GM12878 (cell line): Measurements from ENCODE around the gene GNPTAB. TPM values are rescaled to one million over a fixed set of nuclear protein-coding genes. Genes with fewer than 3 reads are reported as not detected.

Source experiments
- ATAC-seq: fragments of 200-7000 bp; cut with Tn5 transposase; 3 replicates; pipeline ENCODE4 v1.9.1; 2020; ENCODE audit warnings: mild to moderate bottlenecking, moderate library complexity
- BruUV-seq: library from RNA; stranded (reverse); fragments of 400-500 nt; replicated peaks from 2 replicates; lab custom pipeline; 2021; lab: Mats Ljungman, UMichigan
- CTCF ChIA-PET: fragments of 300-600 bp; sonication (Branson Sonifier 250); formaldehyde crosslinking; extraction: SDS; loops from one replicate; lab custom pipeline; 2021; ENCODE audit warnings: inconsistent platforms; lab: Yijun Ruan, JAX
- POLR2A ChIA-PET: fragments of 350-600 bp; formaldehyde crosslinking; extraction: SDS; loops from one replicate; lab custom pipeline; 2021; ENCODE audit warnings: inconsistent platforms; lab: Charles Lee
- RAD21 ChIA-PET: fragments of 300-600 bp; sonication (Branson Sonifier 250); formaldehyde crosslinking; loops from one replicate; lab custom pipeline; 2023; ENCODE audit warnings: antibody characterized with exemption; ENCODE audit not compliant: unreplicated experiment; lab: Charles Lee
- SMC1A ChIA-PET: fragments of 300-600 bp; sonication (Branson Sonifier 250); formaldehyde crosslinking; loops from one replicate; lab custom pipeline; 2023; ENCODE audit not compliant: unreplicated experiment, uncharacterized antibody; lab: Charles Lee
- DNase-seq: peaks from one replicate; pipeline ENCODE4 v3.0.0-alpha.2; 2011; ENCODE audit warnings: low read depth, low spot score
- FAIRE-seq: peaks from 3 replicates; lab custom pipeline; 2011; peaks lifted over from hg19 to GRCh38; lab: Jason Lieb, UNC
- H2AFZ ChIP-seq: 2 replicates; pipeline ENCODE4 v1.6.0; 2011; ENCODE audit warnings: low read depth, low read length, control low read depth; ENCODE audit not compliant: control insufficient read depth
- H3K27ac ChIP-seq: 2 replicates; pipeline ENCODE4 v1.5.1; 2011; ENCODE audit warnings: control low read depth; ENCODE audit not compliant: control insufficient read depth, insufficient read depth
- H3K27me3 ChIP-seq, 2 experiments: replicated peaks in 1 of 2; 2 replicates each; pipeline versions ENCODE4 v1.6.0 to v1.6.1; 2011; ENCODE audit warnings: low read length in 1 of 2; ENCODE audit not compliant: control insufficient read depth in 2 of 2, insufficient read depth in 2 of 2
- H3K36me3 ChIP-seq, 2 experiments: 2 replicates each; pipeline ENCODE4 v1.5.1; 2011; ENCODE audit warnings: low read length in 1 of 2; ENCODE audit not compliant: control insufficient read depth in 2 of 2, insufficient read depth in 2 of 2
- H3K4me1 ChIP-seq: 2 replicates; pipeline ENCODE4 v1.6.1; 2011; ENCODE audit warnings: mild to moderate bottlenecking, low read length, moderate library complexity, mixed read lengths; ENCODE audit not compliant: control insufficient read depth, insufficient read depth
- H3K4me2 ChIP-seq: 2 replicates; pipeline ENCODE4 v1.6.0; 2011; ENCODE audit warnings: control low read depth; ENCODE audit not compliant: control insufficient read depth, insufficient read depth
- H3K4me3 ChIP-seq: fragments of 200-600 bp; sonication (generic); 2 replicates; pipeline ENCODE4 v1.5.1; 2016
- H3K79me2 ChIP-seq: 2 replicates; pipeline ENCODE4 v1.6.0; 2011; ENCODE audit warnings: low read length; ENCODE audit not compliant: control insufficient read depth, insufficient read depth
- H3K9ac ChIP-seq: 2 replicates; pipeline ENCODE4 v1.8.0; 2011; ENCODE audit warnings: low read length, control low read depth, mixed read lengths; ENCODE audit not compliant: control insufficient read depth, insufficient read depth
- H3K9me3 ChIP-seq: replicated peaks from 3 replicates; pipeline ENCODE4 v1.5.1; 2011; ENCODE audit warnings: mild to moderate bottlenecking, low read length; ENCODE audit not compliant: control insufficient read depth, insufficient read depth
- H4K20me1 ChIP-seq: 2 replicates; pipeline ENCODE4 v1.6.0; 2011; ENCODE audit not compliant: control insufficient read depth, insufficient read depth
- ATF2 ChIP-seq: IDR thresholded peaks from 2 replicates; pipeline ENCODE4 v1.6.1; 2012; ENCODE audit warnings: low read length, inconsistent platforms
- CREM ChIP-seq: IDR thresholded peaks from 2 replicates; pipeline ENCODE4 v1.6.1; 2014; ENCODE audit warnings: antibody characterized with exemption, low read depth
- JUNB ChIP-seq: IDR thresholded peaks from 2 replicates; pipeline ENCODE4 v1.6.1; 2016; ENCODE audit warnings: antibody characterized with exemption, mild to moderate bottlenecking
- MTA2 ChIP-seq: fragments of 450-650 bp; IDR thresholded peaks from 2 replicates; pipeline ENCODE4 v1.6.1; 2016; ENCODE audit warnings: low read depth, mild to moderate bottlenecking, moderate library complexity
- PKNOX1 ChIP-seq: fragments of 450-650 bp; IDR thresholded peaks from 2 replicates; pipeline ENCODE4 v1.6.1; 2016; ENCODE audit warnings: mild to moderate bottlenecking
- RUNX3 ChIP-seq: IDR thresholded peaks from 2 replicates; pipeline ENCODE4 v1.6.1; 2012; ENCODE audit warnings: low read length, inconsistent platforms
- TBL1XR1 ChIP-seq: IDR thresholded peaks from 2 replicates; pipeline ENCODE4 v1.6.1; 2012; ENCODE audit warnings: low read depth, low read length, improper control_type of control experiment
- ZNF24 ChIP-seq: fragments of 450-650 bp; IDR thresholded peaks from 2 replicates; pipeline ENCODE4 v1.6.1; 2017; ENCODE audit warnings: antibody characterized with exemption, mild to moderate bottlenecking
- WGBS: methylation state at CpG from one replicate; pipeline ENCODE4 v1.1.6; 2016; ENCODE audit warnings: low lambda C conversion rate; ENCODE audit not compliant: insufficient replicate concordance, insufficient coverage; ENCODE audit errors: missing lambda C conversion rate; 5-methylcytosine and 5-hydroxymethylcytosine counted together
- in situ Hi-C: fragments of 300-500 bp; cut with MboI; formaldehyde crosslinking; loops from 9 replicates; pipeline ENCODE4 v1.14.3; 2018; ENCODE audit warnings: mixed read lengths
- intact Hi-C: fragments of 100-400 bp; cut with micrococcal nuclease; formaldehyde crosslinking; loops from one replicate; pipeline ENCODE4 v1.14.2; 2022; ENCODE audit not compliant: unreplicated experiment
- polyA plus RNA-seq, 11 experiments: library from polyadenylated mRNA; depleted of rRNA in 4 of 11; unstranded in 6 of 11; stranded (reverse) in 5 of 11; fragments of >200 nt; fragmentation: Nextera tagmentation in 4 of 11; fragmentation: Illumina TruSeq in 1 of 11; extraction: Ambion mirVana in 4 of 11; extraction: Trizol in 1 of 11; gene quantifications; 1 replicate in 1 of 11; 2 replicates in 10 of 11; pipeline versions ENCODE4 v1.2.1 to v1.2.3, GENCODE V29; 2011 to 2016; ENCODE audit warnings: inconsistent platforms in 2 of 11, missing spikeins in 2 of 11, low read depth in 1 of 11
- total RNA-seq, 4 experiments: library from RNA; depleted of rRNA in 3 of 4; stranded (reverse); fragments of >200 nt in 3 of 4; fragmentation: Illumina TruSeq in 1 of 4; extraction: Trizol in 1 of 4; gene quantifications; 2 replicates each; pipeline versions ENCODE4 v1.2.1 to v1.2.3, GENCODE V29; 2013 to 2021

Gene GNPTAB
- total and polyA plus RNA-seq, 10 of the 15 experiments (the other 5 are each of a cell fraction or from before 2014, with no cell fraction given), result 9.8 to 38.9 (median 35.3) TPM

GRCh38 chr12:101793401-101793800 lies 37.4 kb downstream of the GNPTAB start:
- POLR2A ChIA-PET, result interaction anchor here (0.6 to 1.2 kb wide), 3 partner anchors 12 to 45 kb away, joined by 3 to 5 read pairs (median 5); no protein-coding TSS in a partner anchor
- H3K27ac ChIP-seq, result no peak overlapping the region
- no peaks in the 10 kb centered on the region for H3K79me2 ChIP-seq
- H3K4me3 ChIP-seq, result no peak overlapping the region
- no peak overlapping the region for H2AFZ ChIP-seq
- no TSS peak for BruUV-seq
- SMC1A ChIA-PET, result interaction anchor here (1.0 to 5.6 kb wide), 10 partner anchors 9 to 106 kb away, joined by 3 to 44 read pairs (median 7); partner anchors contain the start of gene GNPTAB
- ATAC-seq, result peak; percentile 86
- CTCF ChIA-PET, result interaction anchor here (1.1 to 6.9 kb wide), 9 partner anchors 9 to 54 kb away, joined by 3 to 84 read pairs (median 12); partner anchors contain the start of gene GNPTAB
- H3K9ac ChIP-seq, result no peak overlapping the region
- no peaks in the 10 kb centered on the region for H3K27me3 ChIP-seq
- RAD21 ChIA-PET, result interaction anchor here (1.2 to 4.2 kb wide), 2 partner anchors 30 to 37 kb away, joined by 3 to 33 read pairs; partner anchors contain the start of gene GNPTAB
- TF ChIP-seq MTA2 (no peak), TBL1XR1 (no peak), ATF2 (0 out of 2 replicates have a peak, but pooled peaks have one; percentile 40), JUNB (peak; percentile 56), PKNOX1 (peak; percentile 11; the same call in 1 of the 2 replicates), RUNX3 (peak; percentile 84), CREM (0 out of 2 replicates have a peak, but pooled peaks have one; percentile 13), ZNF24 (peak; percentile 26; the same call in 1 of the 2 replicates)
- peak; percentile 75 for FAIRE-seq
- peak; percentile 9 for DNase-seq
- H3K9me3 ChIP-seq, result no peaks in the 10 kb centered on the region
- intact Hi-C loops, result loop anchor here (5.0 kb wide), 1 partner anchor 34 kb away; no protein-coding TSS in a partner anchor
- H4K20me1 ChIP-seq, result no peaks in the 10 kb centered on the region
- H3K4me2 ChIP-seq, result no peak overlapping the region
- peaks cover 2 to 15% of the 10 kb centered on the region in 2 experiments; a peak in 3 of 4 replicates for H3K36me3 ChIP-seq
- in situ Hi-C loops, result no loop called here
- 0% methylated on average over 1 of the region's 1 CpG for WGBS
- H3K4me1 ChIP-seq, result peaks cover 10% of the 10 kb centered on the region
